Calu3 (cell line): Measurements from ENCODE around the gene MICA. TPM values are rescaled to one million over a fixed set of nuclear protein-coding genes. Genes with fewer than 3 reads are reported as not detected.

ENCODE experiments used
- BruUV-seq: library from RNA; stranded (reverse); fragments of 400-500 nt; replicated peaks from 2 replicates; lab custom pipeline; 2021; lab: Mats Ljungman, UMichigan
- CTCF ChIA-PET: fragments of 300-600 bp; sonication (Branson Sonifier 250); formaldehyde crosslinking; loops from one replicate; lab custom pipeline; 2022; ENCODE audit warnings: antibody characterized with exemption; lab: Charles Lee
- DNase-seq: peaks from one replicate; pipeline ENCODE4 v3.0.0; 2022
- H3K27ac Mint-ChIP-seq: one replicate; pipeline ENCODE4 v1.8.0; 2022; ENCODE audit warnings: mixed read lengths; ENCODE audit not compliant: unreplicated experiment
- H3K27me3 Mint-ChIP-seq: one replicate; pipeline ENCODE4 v1.8.0; 2022; ENCODE audit warnings: mixed read lengths; ENCODE audit not compliant: unreplicated experiment
- H3K36me3 Mint-ChIP-seq: one replicate; pipeline ENCODE4 v1.8.0; 2022; ENCODE audit warnings: mild to moderate bottlenecking, moderate library complexity, mixed read lengths; ENCODE audit not compliant: insufficient read depth, unreplicated experiment
- H3K4me1 Mint-ChIP-seq: one replicate; pipeline ENCODE4 v1.8.0; 2022; ENCODE audit warnings: mild to moderate bottlenecking, low read depth, mixed read lengths; ENCODE audit not compliant: unreplicated experiment
- H3K4me3 Mint-ChIP-seq: one replicate; pipeline ENCODE4 v1.8.0; 2022; ENCODE audit warnings: mild to moderate bottlenecking, low read depth, moderate library complexity, mixed read lengths; ENCODE audit not compliant: unreplicated experiment
- H3K9me3 Mint-ChIP-seq: one replicate; pipeline ENCODE4 v1.8.0; 2022; ENCODE audit warnings: low read depth, mixed read lengths; ENCODE audit not compliant: unreplicated experiment
- CTCF ChIP-seq: fragments of 200-600 bp; IDR thresholded peaks from one replicate; pipeline ENCODE4 v1.8.0; 2022; ENCODE audit warnings: antibody characterized with exemption; ENCODE audit not compliant: unreplicated experiment
- intact Hi-C: fragments of 100-400 bp; cut with micrococcal nuclease; formaldehyde crosslinking; loops from one replicate; pipeline ENCODE4 v1.10.0; 2022; ENCODE audit not compliant: unreplicated experiment
- total RNA-seq: library from RNA; stranded (reverse); gene quantifications from 2 replicates; pipeline ENCODE4 v1.2.3, GENCODE V29; 2022

MICA gene
- total RNA-seq, 1 experiment from 2014 or later, result 77.1 TPM

GRCh38 chr6:31397901-31398525, 5.4 kb upstream of the MICA start:
- no peak for DNase-seq
- Mint-ChIP-seq H3K4me3 (no peak overlapping the region), H3K4me1 (peaks cover 22% of the 10 kb centered on the region)

GRCh38 chr6:31399589-31400466, 3.6 kb upstream of the MICA start:
- CTCF ChIA-PET, result interaction anchor here (0.6 to 5.5 kb wide), 14 partner anchors 10 to 484 kb away, joined by 3 to 84 read pairs (median 5); no protein-coding TSS in a partner anchor
- H3K9me3 Mint-ChIP-seq, result no peaks in the 10 kb centered on the region
- H3K4me3 Mint-ChIP-seq, result peak overlapping the region; percentile 95
- peaks cover 34% of the 10 kb centered on the region for H3K4me1 Mint-ChIP-seq
- intact Hi-C loops, result loop anchor here (1.0 to 5.0 kb wide), 4 partner anchors 41 to 197 kb away; partner anchors contain the start of genes ATP6V1G2 and NFKBIL1
- DNase-seq, result peak; percentile 96
- peak; percentile 98 for TF ChIP-seq CTCF
- peaks cover 60% of the 10 kb centered on the region for H3K36me3 Mint-ChIP-seq
- no peaks in the 10 kb centered on the region for H3K27me3 Mint-ChIP-seq
- TSS peak; percentile 57 for BruUV-seq
- H3K27ac Mint-ChIP-seq, result peak overlapping the region; percentile 24

More at GRCh38 chr6:31397901-31398525, 5.4 kb upstream of the MICA start:
- BruUV-seq, result no TSS peak
- intact Hi-C loops, result loop anchor here (5.0 kb wide), 1 partner anchor 199 kb away; no protein-coding TSS in a partner anchor
- CTCF ChIA-PET, result interaction anchor here (0.7 to 1.2 kb wide), 4 partner anchors 8 to 282 kb away, joined by 3 to 4 read pairs (median 3); no protein-coding TSS in a partner anchor
- H3K36me3 Mint-ChIP-seq, result peaks cover 42% of the 10 kb centered on the region
- H3K9me3 Mint-ChIP-seq, result no peaks in the 10 kb centered on the region
- no peak overlapping the region for H3K27ac Mint-ChIP-seq
- no peaks in the 10 kb centered on the region for H3K27me3 Mint-ChIP-seq
- TF ChIP-seq CTCF, result no peak

GRCh38 chr6:31400467-31401289, 2.7 kb upstream of the MICA start:
- CTCF ChIA-PET, result interaction anchor here (0.6 to 5.5 kb wide), 11 partner anchors 21 to 497 kb away, joined by 3 to 84 read pairs (median 3); no protein-coding TSS in a partner anchor
- peak overlapping the region; percentile 24 for H3K27ac Mint-ChIP-seq
- H3K4me3 Mint-ChIP-seq, result peak overlapping the region; percentile 95
- intact Hi-C loops, result loop anchor here (2.0 to 5.0 kb wide), 2 partner anchors 92 to 147 kb away; partner anchors contain the start of genes ATP6V1G2 and NFKBIL1
- peaks cover 60% of the 10 kb centered on the region for H3K36me3 Mint-ChIP-seq
- DNase-seq, result peak; percentile 76
- no peaks in the 10 kb centered on the region for H3K9me3 Mint-ChIP-seq
- H3K27me3 Mint-ChIP-seq, result no peaks in the 10 kb centered on the region
- H3K4me1 Mint-ChIP-seq, result peaks cover 39% of the 10 kb centered on the region
- no peak for TF ChIP-seq CTCF
- BruUV-seq, result TSS peak; percentile 52
